Retinal pigment epithelial cell (primary cell): Measurements from ENCODE around the gene TOLLIP.

ENCODE experiments used
- DNase-seq: peaks from one replicate; pipeline ENCODE4 v3.0.0-alpha.2; 2010; ENCODE audit warnings: low read depth
- H3K4me3 ChIP-seq: 2 replicates; pipeline ENCODE4 v1.5.1; 2011; ENCODE audit warnings: mild to moderate bottlenecking, low read length, control low read depth, moderate library complexity
- TF ChIP-seq, protein P1 (sequence below): conservative IDR thresholded peaks from 2 replicates; pipeline ENCODE4 v1.5.1; 2011; ENCODE audit warnings: low read depth, low read length, control low read depth, inconsistent platforms

The TOLLIP gene

DNA sequence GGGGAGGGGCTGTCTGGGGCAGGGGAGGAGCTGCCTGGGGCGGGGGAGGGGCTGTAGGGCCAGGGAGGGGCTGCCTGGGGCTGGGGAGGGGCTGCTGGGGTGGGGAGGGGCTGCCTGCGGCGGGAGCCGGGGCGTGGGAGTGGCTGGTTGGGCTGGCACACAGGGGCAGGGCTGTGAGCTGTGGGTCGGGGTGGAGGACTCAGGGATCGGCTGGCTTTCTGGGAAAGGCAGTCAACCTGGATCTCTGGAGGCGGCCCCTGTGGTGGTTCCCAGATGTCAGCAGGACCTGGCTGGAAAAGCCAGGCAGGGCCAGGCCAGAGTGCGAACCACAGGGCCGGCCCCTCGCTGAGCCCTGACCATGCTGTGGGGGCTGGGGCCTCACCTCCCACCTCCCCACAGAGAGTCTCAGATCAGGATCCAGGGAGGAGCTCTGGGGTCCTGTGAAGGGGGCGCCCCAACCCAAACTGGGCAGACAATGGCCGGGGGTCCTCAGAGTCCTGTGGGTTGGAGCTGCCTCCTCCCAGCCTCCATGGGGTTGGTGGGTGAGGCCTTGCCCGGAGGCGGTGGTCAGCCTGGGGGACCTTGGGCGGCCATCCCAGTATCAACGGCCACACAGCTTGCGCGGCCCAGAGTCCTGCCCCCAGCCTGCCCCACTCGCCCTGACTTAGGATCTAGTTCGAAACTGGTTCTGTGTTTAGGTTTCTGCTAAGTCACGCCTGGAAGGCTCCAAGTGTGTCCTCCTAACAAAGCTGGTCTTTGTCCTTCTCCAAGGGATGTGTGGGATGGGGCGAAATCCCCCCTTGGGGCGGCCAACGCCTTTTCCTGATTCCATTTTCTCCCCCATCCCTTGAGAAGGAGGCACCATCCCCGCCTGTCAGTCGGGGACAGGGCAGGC lies 84.7 kb downstream of the TOLLIP start:
- TF ChIP-seq, protein P1, sequence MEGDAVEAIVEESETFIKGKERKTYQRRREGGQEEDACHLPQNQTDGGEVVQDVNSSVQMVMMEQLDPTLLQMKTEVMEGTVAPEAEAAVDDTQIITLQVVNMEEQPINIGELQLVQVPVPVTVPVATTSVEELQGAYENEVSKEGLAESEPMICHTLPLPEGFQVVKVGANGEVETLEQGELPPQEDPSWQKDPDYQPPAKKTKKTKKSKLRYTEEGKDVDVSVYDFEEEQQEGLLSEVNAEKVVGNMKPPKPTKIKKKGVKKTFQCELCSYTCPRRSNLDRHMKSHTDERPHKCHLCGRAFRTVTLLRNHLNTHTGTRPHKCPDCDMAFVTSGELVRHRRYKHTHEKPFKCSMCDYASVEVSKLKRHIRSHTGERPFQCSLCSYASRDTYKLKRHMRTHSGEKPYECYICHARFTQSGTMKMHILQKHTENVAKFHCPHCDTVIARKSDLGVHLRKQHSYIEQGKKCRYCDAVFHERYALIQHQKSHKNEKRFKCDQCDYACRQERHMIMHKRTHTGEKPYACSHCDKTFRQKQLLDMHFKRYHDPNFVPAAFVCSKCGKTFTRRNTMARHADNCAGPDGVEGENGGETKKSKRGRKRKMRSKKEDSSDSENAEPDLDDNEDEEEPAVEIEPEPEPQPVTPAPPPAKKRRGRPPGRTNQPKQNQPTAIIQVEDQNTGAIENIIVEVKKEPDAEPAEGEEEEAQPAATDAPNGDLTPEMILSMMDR, result no peak
- DNase-seq, result no peak
- H3K4me3 ChIP-seq, result no peak overlapping the region
